GM19395 (cell line): ENCODE data around the gene POU2F2.

Source experiments
- ATAC-seq: cut with Tn5 transposase; IDR thresholded peaks from one replicate; pipeline ENCODE4 v1.9.1; 2021; ENCODE audit warnings: mild to moderate bottlenecking, moderate library complexity; ENCODE audit not compliant: unreplicated experiment

POU2F2 gene

GRCh38 chr19:42126574-42126973 lies 5.7 kb downstream of the POU2F2 start:
- no peak for ATAC-seq

- ATAC-seq: no peak
Observed at GRCh38 chr19:42125536-42125935, 6.7 kb downstream of the POU2F2 start.

GRCh38 chr19:42124386-42124901 lies 7.8 kb downstream of the POU2F2 start:
- no peak for ATAC-seq

DNA sequence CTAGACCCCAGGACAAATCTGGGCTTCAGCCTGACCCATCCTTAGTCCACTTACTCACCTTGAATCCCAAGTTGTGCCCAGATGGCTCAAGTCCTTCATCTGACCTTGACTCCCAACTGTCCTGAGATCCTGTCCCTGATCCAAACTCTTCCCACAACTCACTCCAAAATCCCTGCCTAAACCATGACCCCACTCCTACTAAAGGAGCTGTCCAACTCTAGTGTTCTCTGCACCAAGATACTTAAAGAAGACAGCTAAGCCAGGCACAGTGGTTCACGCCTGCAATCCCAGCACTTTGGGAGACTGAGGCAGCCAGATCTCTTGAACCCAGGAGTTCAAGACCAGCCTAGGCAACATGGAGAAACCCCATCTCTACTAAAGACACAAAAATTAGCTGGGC lies 8.5 kb downstream of the POU2F2 start:
- ATAC-seq: no peak

GRCh38 chr19:42122691-42123607 lies 9.3 kb downstream of the POU2F2 start:
- ATAC-seq: no peak

- ATAC-seq: no peak
Observed at GRCh38 chr19:42121656-42122069, 10.6 kb downstream of the POU2F2 start.

GRCh38 chr19:42121036-42121621 lies 11.1 kb downstream of the POU2F2 start:
- ATAC-seq: no peak

DNA sequence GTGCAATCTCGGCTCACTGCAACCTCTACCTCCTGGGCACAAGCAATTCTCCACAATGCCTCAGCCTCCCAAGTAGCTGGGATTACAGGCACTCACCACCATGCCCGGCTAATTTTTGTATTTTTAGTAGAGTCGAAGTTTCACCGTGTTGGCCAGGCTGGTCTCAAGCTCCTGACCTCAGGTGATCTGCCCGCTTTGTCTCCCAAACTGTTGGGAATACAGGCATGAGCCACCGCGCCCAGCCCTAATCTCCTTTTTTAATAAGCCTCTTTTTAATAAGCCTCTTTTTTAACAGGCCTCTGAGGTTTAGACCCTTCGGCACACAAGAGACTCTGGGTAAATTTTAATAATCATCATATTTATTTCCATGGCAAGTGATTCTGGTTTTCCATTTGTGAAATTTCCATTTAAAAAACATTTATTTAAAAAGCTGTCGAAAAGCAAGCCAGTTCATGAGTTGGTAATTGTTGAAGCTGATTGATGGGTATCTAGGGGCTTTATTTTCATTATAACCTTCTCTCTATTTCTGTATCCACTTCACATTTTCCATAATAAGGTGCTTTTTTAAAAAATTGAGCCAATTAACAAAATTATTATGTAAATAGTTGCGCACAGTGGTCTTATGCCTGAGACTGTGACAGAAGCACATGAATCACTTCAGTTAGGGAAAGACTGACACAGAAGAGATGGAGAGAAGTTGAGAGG lies 11.8 kb downstream of the POU2F2 start:
- no peak for ATAC-seq

GRCh38 chr19:42117076-42117475 lies 15.2 kb downstream of the POU2F2 start:
- no peak for ATAC-seq

DNA sequence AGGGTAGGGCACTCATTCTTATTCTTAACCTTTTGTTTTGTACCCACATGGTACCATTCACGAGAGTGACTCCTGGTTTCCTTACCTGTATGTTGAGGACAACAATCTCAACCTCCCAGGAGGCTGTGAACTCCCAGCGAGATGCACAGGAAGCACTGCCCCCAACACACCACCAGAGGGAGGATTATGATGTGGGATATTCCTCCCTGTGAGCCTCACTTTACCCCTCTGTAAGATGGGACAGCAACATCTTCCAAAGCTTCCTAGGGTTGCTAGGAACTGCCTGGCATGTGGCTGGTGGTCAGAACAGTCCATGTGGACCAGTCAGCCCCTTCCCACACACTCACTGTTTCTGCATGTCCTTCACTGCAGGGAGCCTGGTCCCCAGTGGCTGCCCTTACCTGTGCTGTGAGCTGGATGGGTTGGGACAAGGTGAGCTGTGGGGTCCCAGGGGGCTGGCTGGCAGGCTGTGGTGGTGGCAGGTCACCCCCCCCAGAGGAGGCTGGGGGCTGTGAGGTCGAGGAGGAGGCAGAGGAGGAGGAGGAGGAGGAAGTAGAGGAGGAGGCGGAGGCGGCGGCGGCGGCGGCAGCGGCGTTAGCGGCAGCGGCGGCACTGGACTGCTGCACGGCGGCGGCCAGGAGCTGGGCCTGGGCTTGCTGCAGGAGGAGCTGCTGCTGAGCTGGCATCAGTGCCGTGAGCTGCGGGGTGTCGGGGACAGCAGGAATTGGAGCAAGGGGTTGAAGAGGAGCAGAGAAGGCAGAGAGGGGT lies 15.8 kb downstream of the POU2F2 start:
- ATAC-seq: no peak

DNA sequence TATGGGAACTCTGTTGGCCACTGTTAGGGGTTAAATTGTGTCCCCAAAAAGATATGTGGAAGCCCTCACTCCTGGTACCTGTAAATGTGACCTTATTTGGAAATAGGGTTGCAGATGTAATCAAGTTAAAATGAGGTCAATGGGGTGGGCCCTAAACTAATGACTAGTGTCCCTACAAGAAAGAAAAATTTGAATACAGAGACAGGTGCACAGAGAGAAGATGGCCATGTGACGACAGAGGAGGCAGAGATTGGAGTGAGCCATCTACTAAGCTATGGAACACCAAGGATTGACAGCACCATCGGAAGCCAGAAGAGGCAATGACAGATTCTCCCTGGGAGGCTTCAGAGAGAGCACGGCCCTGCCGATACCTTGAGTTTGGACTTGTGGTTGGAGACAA lies 16.5 kb downstream of the POU2F2 start:
- no peak for ATAC-seq

GRCh38 chr19:42115219-42115618 lies 17.0 kb downstream of the POU2F2 start:
- ATAC-seq: no peak

DNA sequence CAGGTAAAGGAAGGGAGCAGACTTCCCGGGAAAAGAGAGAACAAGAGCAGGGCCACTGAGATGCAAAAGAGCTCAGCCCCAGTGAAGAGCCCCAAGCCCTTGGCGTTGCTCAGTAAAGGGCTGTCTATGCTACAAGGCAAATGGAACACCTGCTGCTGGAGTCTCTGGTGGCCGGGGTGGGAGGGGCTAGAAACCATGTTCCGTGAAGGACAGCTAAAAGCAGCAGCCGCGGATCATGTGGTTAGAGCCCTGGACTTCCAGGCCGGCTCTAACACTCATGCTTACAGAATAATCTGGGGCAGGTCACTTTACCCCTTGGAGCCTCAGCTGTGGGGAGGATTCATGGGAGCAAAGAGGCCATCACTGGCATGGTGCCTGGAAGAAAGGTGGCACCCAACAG lies 17.8 kb downstream of the POU2F2 start:
- ATAC-seq: peak; percentile 58

DNA sequence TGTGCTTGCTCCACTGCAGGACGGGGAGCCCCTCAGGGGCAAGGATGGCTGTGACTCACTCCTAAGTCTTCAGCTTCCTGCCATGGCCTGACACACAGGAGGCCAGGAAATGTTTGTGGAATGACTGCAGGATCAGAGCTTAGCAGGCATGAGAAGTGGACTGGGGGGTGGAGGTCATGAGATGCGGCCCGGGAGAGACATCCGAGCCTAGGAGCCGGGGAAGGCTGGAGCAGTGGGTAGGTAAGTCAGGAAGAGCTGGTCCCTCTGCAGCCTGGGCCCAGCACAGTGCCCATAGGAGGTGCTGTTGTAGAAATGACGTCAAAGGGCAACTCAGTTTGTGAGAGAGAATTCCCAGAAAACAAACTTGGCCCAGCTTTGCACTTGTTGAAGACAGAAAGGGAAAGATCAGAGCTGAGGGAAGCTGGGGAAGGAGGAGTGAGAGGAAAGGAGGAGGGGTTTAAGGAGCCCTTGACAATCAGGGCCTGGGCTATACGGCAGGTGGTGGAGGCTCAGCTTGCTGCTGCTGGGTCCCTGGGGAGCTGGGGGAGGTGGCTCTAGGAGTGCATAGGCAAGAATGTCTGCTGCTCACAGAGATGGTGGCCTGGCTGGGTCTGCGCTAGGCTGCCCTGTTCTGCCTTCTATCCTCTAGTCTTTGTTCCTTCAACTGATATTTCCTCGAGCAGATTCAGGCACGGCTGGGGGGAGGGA lies 18.5 kb downstream of the POU2F2 start:
- peak; percentile 60 for ATAC-seq

GRCh38 chr19:42111811-42112210 lies 20.4 kb downstream of the POU2F2 start:
- ATAC-seq: no peak

DNA sequence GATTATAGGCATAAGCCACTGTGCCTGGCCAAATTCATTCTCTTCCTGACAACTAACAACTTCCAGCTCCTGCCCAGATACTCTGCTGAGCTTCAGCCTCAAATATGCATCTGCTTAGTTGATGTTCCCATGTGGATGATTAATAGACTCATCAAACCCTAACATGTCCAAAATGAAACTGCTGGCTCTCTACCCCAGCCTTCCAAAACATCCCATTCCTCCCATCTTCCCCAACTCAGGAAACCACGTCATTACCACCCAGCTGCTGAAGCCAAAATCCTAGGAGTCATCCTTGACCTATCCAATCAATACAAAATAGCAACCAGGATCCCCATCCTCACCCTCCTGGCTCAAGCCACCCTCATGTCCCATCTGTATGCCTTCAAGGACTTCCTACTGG lies 20.9 kb downstream of the POU2F2 start:
- ATAC-seq: no peak

GRCh38 chr19:42110658-42111057 lies 21.6 kb downstream of the POU2F2 start:
- ATAC-seq: no peak

GRCh38 chr19:42109896-42110295 lies 22.4 kb downstream of the POU2F2 start:
- ATAC-seq: no peak

GRCh38 chr19:42108527-42109389 lies 23.5 kb downstream of the POU2F2 start:
- ATAC-seq: peak; percentile 69
